ENCODE data around the gene ZSCAN26. TPM values are rescaled to one million over a fixed set of nuclear protein-coding genes. Genes with fewer than 3 reads are reported as not detected.
"Not testable (repeated sequence)": the region's sequence is repeated elsewhere in the genome, so short reads cannot be mapped to it uniquely, and the experiment has no call there.

The ZSCAN26 gene
- polyA plus RNA-seq, 1 donor = 25.4 TPM

- H3K36me3 ChIP-seq (ENCODE audit: control insufficient read depth, insufficient read depth, low read length) = peaks cover 14% of the 10 kb centered on the region
- no peaks in the 10 kb centered on the region for H3K9me3 ChIP-seq (ENCODE audit: control insufficient read depth, low read depth, low read length)
- H3K27me3 ChIP-seq (ENCODE audit: control insufficient read depth, insufficient read depth, low read length) = no peaks in the 10 kb centered on the region
- no CpG with 5 or more reads among the region's 50 CpGs for WGBS (ENCODE audit: insufficient coverage, low lambda C conversion rate)
- H3K27ac ChIP-seq (ENCODE audit: low read length) = no peak within 1 kb of the TSS
- H3K4me3 ChIP-seq (ENCODE audit: low read length) = peak within 1 kb of the TSS; percentile 52
- H3K4me1 ChIP-seq (ENCODE audit: control insufficient read depth, insufficient read depth, low read length) = no peaks in the 10 kb centered on the region
- peak; percentile 35 to 66 for DNase-seq
These were observed 14.5 kb downstream of the ZSCAN26 start, which contains the start of gene PGBD1 for GRCh38 chr6:28281288-28282064. Gene PGBD1 (plus strand): TSS chr6:28281572. CDS start chr6:28283814, 2,242 bp downstream.

- H3K27me3 ChIP-seq (ENCODE audit: control insufficient read depth, insufficient read depth, low read length) = no peaks in the 10 kb centered on the region
- H3K9me3 ChIP-seq (ENCODE audit: control insufficient read depth, low read depth, low read length) = no peaks in the 10 kb centered on the region
- WGBS (ENCODE audit: insufficient coverage, low lambda C conversion rate) = no CpG with 5 or more reads among the region's 2 CpGs
- no peak overlapping the region for H3K27ac ChIP-seq (ENCODE audit: low read length)
- DNase-seq = no peak
- H3K36me3 ChIP-seq (ENCODE audit: control insufficient read depth, insufficient read depth, low read length) = peaks cover 15% of the 10 kb centered on the region
- no peaks in the 10 kb centered on the region for H3K4me1 ChIP-seq (ENCODE audit: control insufficient read depth, insufficient read depth, low read length)
- no peak overlapping the region for H3K4me3 ChIP-seq (ENCODE audit: low read length)
These were observed 16.0 kb downstream of the ZSCAN26 start for GRCh38 chr6:28282926-28283325.

GRCh38 chr6:28291573-28291972 lies 24.6 kb downstream of the ZSCAN26 start:
- no peak overlapping the region for H3K4me3 ChIP-seq (ENCODE audit: low read length)
- no peak overlapping the region for H3K27ac ChIP-seq (ENCODE audit: low read length)
- H3K27me3 ChIP-seq (ENCODE audit: control insufficient read depth, insufficient read depth, low read length) = no peaks in the 10 kb centered on the region
- DNase-seq = no peak
- no peaks in the 10 kb centered on the region for H3K4me1 ChIP-seq (ENCODE audit: control insufficient read depth, insufficient read depth, low read length)
- H3K36me3 ChIP-seq (ENCODE audit: control insufficient read depth, insufficient read depth, low read length) = peaks cover 12% of the 10 kb centered on the region
- H3K9me3 ChIP-seq (ENCODE audit: control insufficient read depth, low read depth, low read length) = no peaks in the 10 kb centered on the region

- Histone ChIP-seq H3K27me3 (ENCODE audit: control insufficient read depth, insufficient read depth, low read length) (no peaks in the 10 kb centered on the region), H3K27ac (ENCODE audit: low read length) (no peak overlapping the region), H3K36me3 (ENCODE audit: control insufficient read depth, insufficient read depth, low read length) (peaks cover 7% of the 10 kb centered on the region), H3K4me3 (ENCODE audit: low read length) (no peak overlapping the region), H3K4me1 (ENCODE audit: control insufficient read depth, insufficient read depth, low read length) (no peaks in the 10 kb centered on the region), H3K9me3 (ENCODE audit: control insufficient read depth, low read depth, low read length) (no peaks in the 10 kb centered on the region)
- no CpG with 5 or more reads among the region's 5 CpGs for WGBS (ENCODE audit: insufficient coverage, low lambda C conversion rate)
- DNase-seq = no peak
These were observed 28.4 kb downstream of the ZSCAN26 start for GRCh38 chr6:28295326-28295725.

DNA sequence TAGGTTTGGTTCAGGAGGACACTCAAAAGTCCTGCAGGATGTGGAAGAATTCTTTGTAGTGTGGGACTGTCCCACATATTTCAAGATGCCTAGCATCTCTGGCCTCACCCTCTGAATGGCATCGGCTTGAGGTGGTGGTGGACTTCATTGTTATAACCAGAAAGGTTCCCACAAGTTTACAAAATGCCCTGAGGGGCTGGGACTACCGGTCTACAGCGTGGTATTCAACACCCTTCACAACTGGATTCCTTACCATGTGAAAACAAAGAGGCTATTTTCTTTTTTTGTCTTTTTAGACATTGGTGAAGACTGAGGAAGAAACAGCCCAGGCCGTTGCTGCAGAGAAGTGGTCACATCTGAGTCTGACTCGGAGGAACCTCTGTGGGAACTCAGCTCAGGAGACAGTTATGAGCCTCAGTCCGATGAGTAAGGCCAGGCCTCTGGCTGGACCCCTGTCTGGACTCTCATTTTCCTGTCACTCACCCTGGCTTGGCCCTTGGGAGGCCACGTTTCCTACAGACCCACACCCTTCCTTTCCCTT lies 29.6 kb downstream of the ZSCAN26 start:
- DNase-seq = no peak
- H3K4me3 ChIP-seq (ENCODE audit: low read length) = no peak overlapping the region
- no peaks in the 10 kb centered on the region for H3K27me3 ChIP-seq (ENCODE audit: control insufficient read depth, insufficient read depth, low read length)
- H3K27ac ChIP-seq (ENCODE audit: low read length) = no peak overlapping the region
- H3K36me3 ChIP-seq (ENCODE audit: control insufficient read depth, insufficient read depth, low read length) = peaks cover 12% of the 10 kb centered on the region
- H3K4me1 ChIP-seq (ENCODE audit: control insufficient read depth, insufficient read depth, low read length) = no peaks in the 10 kb centered on the region
- 80% methylated on average over 2 of the region's 7 CpGs for WGBS (ENCODE audit: insufficient coverage, low lambda C conversion rate)
- no peaks in the 10 kb centered on the region for H3K9me3 ChIP-seq (ENCODE audit: control insufficient read depth, low read depth, low read length)

GRCh38 chr6:28303570-28303969 lies 36.6 kb downstream of the ZSCAN26 start:
- Histone ChIP-seq H3K4me1 (ENCODE audit: control insufficient read depth, insufficient read depth, low read length) (no peaks in the 10 kb centered on the region), H3K4me3 (ENCODE audit: low read length) (no peak overlapping the region), H3K27me3 (ENCODE audit: control insufficient read depth, insufficient read depth, low read length) (no peaks in the 10 kb centered on the region), H3K27ac (ENCODE audit: low read length) (no peak overlapping the region), H3K36me3 (ENCODE audit: control insufficient read depth, insufficient read depth, low read length) (peaks cover 5% of the 10 kb centered on the region), H3K9me3 (ENCODE audit: control insufficient read depth, low read depth, low read length) (no peaks in the 10 kb centered on the region)
- no peak for DNase-seq
- 80% methylated on average over 1 of the region's 3 CpGs for WGBS (ENCODE audit: insufficient coverage, low lambda C conversion rate)

GRCh38 chr6:28306363-28306762 lies 39.4 kb downstream of the ZSCAN26 start:
- not testable (repeated sequence) for H3K36me3 ChIP-seq (ENCODE audit: control insufficient read depth, insufficient read depth, low read length); H3K9me3 ChIP-seq (ENCODE audit: control insufficient read depth, low read depth, low read length); H3K27me3 ChIP-seq (ENCODE audit: control insufficient read depth, insufficient read depth, low read length); H3K27ac ChIP-seq (ENCODE audit: low read length); DNase-seq; H3K4me3 ChIP-seq (ENCODE audit: low read length); H3K4me1 ChIP-seq (ENCODE audit: control insufficient read depth, insufficient read depth, low read length)

DNA sequence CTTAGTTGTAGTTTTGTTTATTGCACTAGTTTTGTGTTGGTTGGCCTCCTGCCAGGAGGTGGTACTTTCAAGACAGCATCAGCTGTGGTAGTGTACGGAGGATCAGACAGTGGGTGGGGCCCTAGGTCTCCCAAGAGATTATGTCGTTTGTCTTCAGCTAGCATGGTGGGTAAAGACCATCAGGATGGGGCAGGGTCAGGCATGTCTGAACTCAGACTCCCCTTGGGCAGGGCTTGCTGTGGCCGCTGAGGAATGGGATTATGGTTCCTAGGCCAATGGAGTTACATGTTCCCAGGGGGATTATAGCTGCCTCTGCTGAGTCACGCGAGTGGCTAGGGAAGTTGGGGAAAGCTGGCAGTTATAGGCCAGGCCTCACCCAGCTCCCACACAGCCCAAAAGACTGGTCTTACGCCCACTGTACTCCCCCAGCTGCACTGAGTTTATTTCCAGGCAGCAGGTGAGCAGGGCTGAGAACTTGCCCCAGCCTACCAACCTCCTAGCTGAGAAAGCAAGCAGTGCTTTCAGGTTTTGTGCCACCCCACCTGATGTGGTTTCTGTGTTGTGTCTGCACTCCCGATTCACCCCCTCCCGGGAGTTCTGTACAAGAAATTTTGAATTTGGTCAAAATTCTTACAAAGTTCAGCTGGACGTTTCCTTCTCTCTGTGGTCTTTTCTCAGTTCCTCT lies 44.3 kb downstream of the ZSCAN26 start:
- H3K4me3 ChIP-seq (ENCODE audit: low read length) = no peak overlapping the region
- no peaks in the 10 kb centered on the region for H3K27me3 ChIP-seq (ENCODE audit: control insufficient read depth, insufficient read depth, low read length)
- H3K27ac ChIP-seq (ENCODE audit: low read length) = peak overlapping the region; percentile 23
- DNase-seq = no peak
- peaks cover 9% of the 10 kb centered on the region for H3K4me1 ChIP-seq (ENCODE audit: control insufficient read depth, insufficient read depth, low read length)
- WGBS (ENCODE audit: insufficient coverage, low lambda C conversion rate) = no CpG with 5 or more reads among the region's 9 CpGs
- H3K36me3 ChIP-seq (ENCODE audit: control insufficient read depth, insufficient read depth, low read length) = no peaks in the 10 kb centered on the region
- peaks cover 5% of the 10 kb centered on the region for H3K9me3 ChIP-seq (ENCODE audit: control insufficient read depth, low read depth, low read length)

DNA sequence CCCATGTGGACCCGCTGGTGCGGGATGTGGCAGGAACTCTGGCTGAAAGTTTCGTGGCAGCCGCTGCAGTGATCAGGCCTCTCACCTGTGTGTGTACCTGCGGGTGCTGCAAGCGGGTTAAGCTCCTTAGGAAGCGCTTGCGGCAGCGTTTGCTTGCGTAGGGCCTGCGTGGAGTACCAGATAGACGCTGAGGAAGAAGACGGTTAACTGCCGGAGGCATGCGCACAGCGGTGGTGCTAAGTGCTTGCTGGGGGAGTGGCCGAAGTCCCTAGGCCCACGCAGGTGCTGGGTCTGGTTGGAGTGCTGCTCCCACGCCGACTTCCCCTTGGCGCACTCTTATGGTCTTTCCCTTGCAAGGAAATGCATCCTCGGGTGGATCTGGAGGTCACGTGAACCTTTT lies 46.0 kb downstream of the ZSCAN26 start:
- H3K27ac ChIP-seq (ENCODE audit: low read length) = no peak overlapping the region
- H3K36me3 ChIP-seq (ENCODE audit: control insufficient read depth, insufficient read depth, low read length) = no peaks in the 10 kb centered on the region
- peaks cover 5% of the 10 kb centered on the region for H3K9me3 ChIP-seq (ENCODE audit: control insufficient read depth, low read depth, low read length)
- no peak overlapping the region for H3K4me3 ChIP-seq (ENCODE audit: low read length)
- peaks cover 9% of the 10 kb centered on the region for H3K4me1 ChIP-seq (ENCODE audit: control insufficient read depth, insufficient read depth, low read length)
- no peaks in the 10 kb centered on the region for H3K27me3 ChIP-seq (ENCODE audit: control insufficient read depth, insufficient read depth, low read length)
- DNase-seq = no peak
- no CpG with 5 or more reads among the region's 23 CpGs for WGBS (ENCODE audit: insufficient coverage, low lambda C conversion rate)

- no peak overlapping the region for H3K27ac ChIP-seq (ENCODE audit: low read length)
- H3K27me3 ChIP-seq (ENCODE audit: control insufficient read depth, insufficient read depth, low read length) = no peaks in the 10 kb centered on the region
- H3K36me3 ChIP-seq (ENCODE audit: control insufficient read depth, insufficient read depth, low read length) = no peaks in the 10 kb centered on the region
- H3K4me3 ChIP-seq (ENCODE audit: low read length) = no peak overlapping the region
- no peak for DNase-seq
- peaks cover 9% of the 10 kb centered on the region for H3K4me1 ChIP-seq (ENCODE audit: control insufficient read depth, insufficient read depth, low read length)
- 100% methylated on average over 1 of the region's 3 CpGs for WGBS (ENCODE audit: insufficient coverage, low lambda C conversion rate)
- peaks cover 5% of the 10 kb centered on the region for H3K9me3 ChIP-seq (ENCODE audit: control insufficient read depth, low read depth, low read length)
These were observed 48.7 kb downstream of the ZSCAN26 start for GRCh38 chr6:28315628-28316027.
